Stimulated activated CD4-positive, alpha-beta T cell treated with anti-CD3 and anti-CD28 coated beads, Interleukin-15, amount 100 ng/mL, for 48 hours (primary cell): ENCODE data around the gene RNF13.
"Not testable (repeated sequence)": the region's sequence is repeated elsewhere in the genome, so short reads cannot be mapped to it uniquely, and the experiment has no call there.

Source experiments
- DNase-seq, 2 donors: peaks; one replicate each; pipeline ENCODE4 v3.0.0-alpha.2; 2020; ENCODE audit warnings: low read depth in 2 of 2

RNF13 gene

GRCh38 chr3:149898771-149899170, 85.8 kb downstream of the RNF13 start:
- no peak for DNase-seq

GRCh38 chr3:149900322-149900721, 87.3 kb downstream of the RNF13 start:
- DNase-seq = no peak

GRCh38 chr3:149901770-149902169, 88.8 kb downstream of the RNF13 start:
- DNase-seq = no peak

- no peak for DNase-seq
These were observed 89.6 kb downstream of the RNF13 start for GRCh38 chr3:149902498-149903139.

GRCh38 chr3:149906036-149906435, 93.0 kb downstream of the RNF13 start:
- DNase-seq = no peak

- DNase-seq = no peak
These were observed 95.5 kb downstream of the RNF13 start for GRCh38 chr3:149908424-149908957.

- DNase-seq = no peak
These were observed 96.9 kb downstream of the RNF13 start for GRCh38 chr3:149909923-149910322.

GRCh38 chr3:149917124-149917667, 104.2 kb downstream of the RNF13 start:
- DNase-seq = no peak

GRCh38 chr3:149919509-149919908, 106.5 kb downstream of the RNF13 start:
- no peak for DNase-seq

GRCh38 chr3:149920119-149920518, 107.1 kb downstream of the RNF13 start:
- no peak for DNase-seq

GRCh38 chr3:149933008-149933407, 120.0 kb downstream of the RNF13 start:
- DNase-seq = no peak

GRCh38 chr3:149933858-149934257, 120.8 kb downstream of the RNF13 start:
- no peak for DNase-seq

- DNase-seq = no peak
These were observed 121.5 kb downstream of the RNF13 start for GRCh38 chr3:149934524-149934923.

GRCh38 chr3:149936812-149937230, 123.8 kb downstream of the RNF13 start:
- DNase-seq = no peak

- DNase-seq = not testable (repeated sequence)
These were observed 125.5 kb downstream of the RNF13 start for GRCh38 chr3:149938392-149939055.

GRCh38 chr3:149941186-149941585, 128.2 kb downstream of the RNF13 start:
- no peak for DNase-seq

- no peak for DNase-seq
These were observed 128.9 kb downstream of the RNF13 start for GRCh38 chr3:149941946-149942345.

- no peak for DNase-seq
These were observed 129.4 kb downstream of the RNF13 start for GRCh38 chr3:149942409-149942808.

- not testable (repeated sequence) for DNase-seq
These were observed 131.0 kb downstream of the RNF13 start for GRCh38 chr3:149943966-149944365.

GRCh38 chr3:149947231-149947630, 134.2 kb downstream of the RNF13 start:
- DNase-seq = no peak

GRCh38 chr3:149949181-149949580, 136.2 kb downstream of the RNF13 start:
- no peak for DNase-seq

- no peak for DNase-seq
These were observed 141.8 kb downstream of the RNF13 start for GRCh38 chr3:149954812-149955211.

GRCh38 chr3:149955449-149955848, 142.4 kb downstream of the RNF13 start:
- DNase-seq = no peak
